ENCODE results near the gene PTH1R. TPM values are rescaled to one million over a fixed set of nuclear protein-coding genes. Genes with fewer than 3 reads are reported as not detected.

Gene PTH1R
- total and polyA plus RNA-seq, 2 donors (not counting 1 experiment from before 2014, with no cell fraction given), result 0.67 to 4.3 TPM

GRCh38 chr3:46897829-46898320 lies 20.4 kb downstream of the PTH1R start:
- H3K9ac ChIP-seq (ENCODE audit: insufficient read depth, low read length), result no peak overlapping the region
- H3K9me3 ChIP-seq (ENCODE audit: control insufficient read depth, insufficient read depth, low read depth, low read length), result no peaks in the 10 kb centered on the region
- no peaks in the 10 kb centered on the region for H4K20me1 ChIP-seq (ENCODE audit: control insufficient read depth, extremely low read depth, insufficient read depth, low read length)
- no peak for DNase-seq (ENCODE audit: low read depth in 2 of 2)
- no peak overlapping the region for H2AFZ ChIP-seq (ENCODE audit: low read length)
- no peaks in the 10 kb centered on the region for H3K36me3 ChIP-seq (ENCODE audit: control insufficient read depth, insufficient read depth, low read length)
- H3K27ac ChIP-seq (ENCODE audit: insufficient read depth, low read length), result no peak overlapping the region
- H3K79me2 ChIP-seq (ENCODE audit: control insufficient read depth, insufficient read depth, low read length), result no peaks in the 10 kb centered on the region
- no peaks in the 10 kb centered on the region for H3K4me1 ChIP-seq (ENCODE audit: control insufficient read depth, extremely low read depth, insufficient read depth, low read length)
- no peak overlapping the region for H3K4me2 ChIP-seq (ENCODE audit: extremely low read depth, insufficient read depth, low read length)
- no peaks in the 10 kb centered on the region for H3K27me3 ChIP-seq (ENCODE audit: control insufficient read depth, insufficient read depth, low read length)
- no peak for TF ChIP-seq CTCF (conservative IDR thresholded peaks at IDR 0.05 in 1 of 2, IDR thresholded peaks at IDR 0.05 in 1 of 2; ENCODE audit: low read depth in 1 of 2, low read length in 2 of 2)
- no peak for TF ChIP-seq EZH2 (IDR thresholded peaks at IDR 0.05; ENCODE audit: low read length, missing control alignments)
- H3K4me3 ChIP-seq (replicated peaks in 1 of 4; ENCODE audit: control extremely low read depth in 1 of 4, insufficient read depth in 1 of 4, low read depth in 3 of 4, low read length in 4 of 4), result no peak overlapping the region

- Histone ChIP-seq H3K9ac (ENCODE audit: insufficient read depth, low read length) (no peak overlapping the region), H3K36me3 (ENCODE audit: control insufficient read depth, insufficient read depth, low read length) (no peaks in the 10 kb centered on the region), H2AFZ (ENCODE audit: low read length) (no peak overlapping the region), H3K4me3 (replicated peaks in 1 of 4; ENCODE audit: control extremely low read depth in 1 of 4, insufficient read depth in 1 of 4, low read depth in 3 of 4, low read length in 4 of 4) (no peak overlapping the region), H3K27me3 (ENCODE audit: control insufficient read depth, insufficient read depth, low read length) (no peaks in the 10 kb centered on the region), H3K9me3 (ENCODE audit: control insufficient read depth, insufficient read depth, low read depth, low read length) (no peaks in the 10 kb centered on the region), H3K27ac (ENCODE audit: insufficient read depth, low read length) (no peak overlapping the region), H3K79me2 (ENCODE audit: control insufficient read depth, insufficient read depth, low read length) (no peaks in the 10 kb centered on the region), H4K20me1 (ENCODE audit: control insufficient read depth, extremely low read depth, insufficient read depth, low read length) (no peaks in the 10 kb centered on the region), H3K4me1 (ENCODE audit: control insufficient read depth, extremely low read depth, insufficient read depth, low read length) (no peaks in the 10 kb centered on the region), H3K4me2 (ENCODE audit: extremely low read depth, insufficient read depth, low read length) (no peak overlapping the region)
- TF ChIP-seq EZH2 (IDR thresholded peaks at IDR 0.05; ENCODE audit: low read length, missing control alignments) (no peak), CTCF (conservative IDR thresholded peaks at IDR 0.05 in 1 of 2, IDR thresholded peaks at IDR 0.05 in 1 of 2; ENCODE audit: low read depth in 1 of 2, low read length in 2 of 2) (no peak)
- DNase-seq (ENCODE audit: low read depth in 2 of 2), result no peak
Observed at GRCh38 chr3:46898321-46899150, 21.0 kb downstream of the PTH1R start.

- no peaks in the 10 kb centered on the region for H3K36me3 ChIP-seq (ENCODE audit: control insufficient read depth, insufficient read depth, low read length)
- H3K27me3 ChIP-seq (ENCODE audit: control insufficient read depth, insufficient read depth, low read length), result no peaks in the 10 kb centered on the region
- H4K20me1 ChIP-seq (ENCODE audit: control insufficient read depth, extremely low read depth, insufficient read depth, low read length), result no peaks in the 10 kb centered on the region
- H3K4me3 ChIP-seq (replicated peaks in 1 of 4; ENCODE audit: control extremely low read depth in 1 of 4, insufficient read depth in 1 of 4, low read depth in 3 of 4, low read length in 4 of 4), result no peak overlapping the region
- no peak overlapping the region for H3K4me2 ChIP-seq (ENCODE audit: extremely low read depth, insufficient read depth, low read length)
- TF ChIP-seq CTCF (conservative IDR thresholded peaks at IDR 0.05 in 1 of 2, IDR thresholded peaks at IDR 0.05 in 1 of 2; ENCODE audit: low read depth in 1 of 2, low read length in 2 of 2) (no peak), EZH2 (IDR thresholded peaks at IDR 0.05; ENCODE audit: low read length, missing control alignments) (no peak)
- H3K27ac ChIP-seq (ENCODE audit: insufficient read depth, low read length), result no peak overlapping the region
- DNase-seq (ENCODE audit: low read depth in 2 of 2), result no peak
- H3K4me1 ChIP-seq (ENCODE audit: control insufficient read depth, extremely low read depth, insufficient read depth, low read length), result no peaks in the 10 kb centered on the region
- H2AFZ ChIP-seq (ENCODE audit: low read length), result no peak overlapping the region
- H3K9me3 ChIP-seq (ENCODE audit: control insufficient read depth, insufficient read depth, low read depth, low read length), result no peaks in the 10 kb centered on the region
- H3K9ac ChIP-seq (ENCODE audit: insufficient read depth, low read length), result no peak overlapping the region
- no peaks in the 10 kb centered on the region for H3K79me2 ChIP-seq (ENCODE audit: control insufficient read depth, insufficient read depth, low read length)
Observed at GRCh38 chr3:46899151-46900006, 21.9 kb downstream of the PTH1R start.
